Mesenchymal stem cell (in vitro differentiated cells and primary cell): ENCODE results near the gene HRH1. TPM values are rescaled to one million over a fixed set of nuclear protein-coding genes. Genes with fewer than 3 reads are reported as not detected.
"Not testable (repeated sequence)": the region's sequence is repeated elsewhere in the genome, so short reads cannot be mapped to it uniquely, and the experiment has no call there.

ENCODE experiments used
- DNase-seq: peaks from one replicate; pipeline ENCODE4 v3.0.0-alpha.2; 2013
- H2AFZ ChIP-seq: one replicate; pipeline ENCODE4 v1.6.1; 2013; ENCODE audit warnings: low read depth, mild to moderate bottlenecking, control low read depth, inconsistent platforms, low read length, moderate library complexity
- H2AK5ac ChIP-seq: 2 replicates; pipeline ENCODE4 v1.6.1; 2013; ENCODE audit warnings: low read length, moderate library complexity, mild to moderate bottlenecking, inconsistent platforms; ENCODE audit not compliant: severe bottlenecking
- H2BK120ac ChIP-seq: one replicate; pipeline ENCODE4 v1.6.1; 2013; ENCODE audit warnings: low read depth, mild to moderate bottlenecking, inconsistent platforms, low read length, moderate library complexity
- H2BK12ac ChIP-seq, 2 experiments: one replicate each; pipeline ENCODE4 v1.6.1; 2013; ENCODE audit warnings: inconsistent platforms in 2 of 2, low read length in 2 of 2, mild to moderate bottlenecking in 2 of 2, moderate library complexity in 2 of 2, control low read depth in 1 of 2
- H2BK15ac ChIP-seq: one replicate; pipeline ENCODE4 v1.6.1; 2013; ENCODE audit warnings: mild to moderate bottlenecking, low read depth, inconsistent platforms; ENCODE audit not compliant: poor library complexity, severe bottlenecking
- H2BK5ac ChIP-seq: 2 replicates; pipeline ENCODE4 v1.6.1; 2013; ENCODE audit warnings: low read depth, mild to moderate bottlenecking, low read length, control low read depth, inconsistent platforms; ENCODE audit not compliant: poor library complexity, severe bottlenecking
- H3K14ac ChIP-seq, 2 experiments: one replicate each; pipeline ENCODE4 v1.6.1; 2013; ENCODE audit warnings: inconsistent platforms in 2 of 2, low read length in 2 of 2, control low read depth in 1 of 2, mild to moderate bottlenecking in 1 of 2, moderate library complexity in 1 of 2
- H3K18ac ChIP-seq, 2 experiments: one replicate each; pipeline ENCODE4 v1.6.1; 2013; ENCODE audit warnings: inconsistent platforms in 2 of 2, low read length in 2 of 2, control low read depth in 1 of 2, low read depth in 1 of 2, mild to moderate bottlenecking in 1 of 2
- H3K23ac ChIP-seq, 2 experiments: one replicate each; pipeline ENCODE4 v1.6.1; 2013; ENCODE audit warnings: inconsistent platforms in 2 of 2, low read length in 2 of 2, mild to moderate bottlenecking in 2 of 2, moderate library complexity in 2 of 2, control low read depth in 1 of 2
- H3K27ac ChIP-seq: 2 replicates; pipeline ENCODE4 v1.5.1; 2013; ENCODE audit warnings: mild to moderate bottlenecking, moderate library complexity, low read length, control low read depth, inconsistent platforms; ENCODE audit not compliant: poor library complexity, severe bottlenecking
- H3K27me3 ChIP-seq, 2 experiments: 2 replicates each; pipeline versions ENCODE4 v1.6.1 to v1.7.0; 2013; ENCODE audit warnings: low read length in 2 of 2, mild to moderate bottlenecking in 2 of 2, moderate library complexity in 2 of 2, control low read depth in 1 of 2, inconsistent platforms in 1 of 2; ENCODE audit not compliant: control insufficient read depth in 1 of 2, insufficient read depth in 1 of 2
- H3K36me3 ChIP-seq, 2 experiments: 2 replicates each; pipeline versions ENCODE4 v1.6.1 to v1.7.0; 2013; ENCODE audit warnings: low read length in 2 of 2, control low read depth in 1 of 2, inconsistent platforms in 1 of 2, low read depth in 1 of 2, mild to moderate bottlenecking in 1 of 2; ENCODE audit not compliant: insufficient read depth in 2 of 2, control insufficient read depth in 1 of 2
- H3K4ac ChIP-seq, 2 experiments: one replicate each; pipeline ENCODE4 v1.6.1; 2013; ENCODE audit warnings: inconsistent platforms in 2 of 2, low read length in 2 of 2, mild to moderate bottlenecking in 2 of 2, moderate library complexity in 2 of 2, control low read depth in 1 of 2, low read depth in 1 of 2
- H3K4me1 ChIP-seq: 2 replicates; pipeline ENCODE4 v1.6.1; 2013; ENCODE audit warnings: low read depth, low read length, control low read depth; ENCODE audit not compliant: control insufficient read depth, insufficient read depth
- H3K4me2 ChIP-seq: 2 replicates; pipeline ENCODE4 v1.6.1; 2013; ENCODE audit warnings: low read length, mild to moderate bottlenecking, inconsistent platforms; ENCODE audit not compliant: poor library complexity, severe bottlenecking
- H3K4me3 ChIP-seq, 2 experiments: 2 replicates each; pipeline versions ENCODE4 v1.5.1 to v1.7.0; 2013; ENCODE audit warnings: low read length in 2 of 2, mild to moderate bottlenecking in 2 of 2, control low read depth in 1 of 2, low read depth in 1 of 2; ENCODE audit not compliant: insufficient read depth in 1 of 2
- H3K79me1 ChIP-seq: replicated peaks from 2 replicates; pipeline ENCODE4 v1.6.1; 2013; ENCODE audit warnings: mild to moderate bottlenecking, control low read depth, low read length, inconsistent platforms; ENCODE audit not compliant: poor library complexity, severe bottlenecking
- H3K9ac ChIP-seq: 2 replicates; pipeline ENCODE4 v1.7.0; 2013; ENCODE audit warnings: mild to moderate bottlenecking, low read length, moderate library complexity
- H3K9me3 ChIP-seq: 2 replicates; pipeline ENCODE4 v1.7.0; 2013; ENCODE audit warnings: mild to moderate bottlenecking, low read length; ENCODE audit not compliant: control insufficient read depth
- H4K8ac ChIP-seq: one replicate; pipeline ENCODE4 v1.6.1; 2013; ENCODE audit warnings: inconsistent platforms, mild to moderate bottlenecking, low read length, moderate library complexity
- H4K91ac ChIP-seq: one replicate; pipeline ENCODE4 v1.6.1; 2013; ENCODE audit warnings: mild to moderate bottlenecking, low read length, inconsistent platforms
- WGBS: methylation state at CpG from one replicate; pipeline ENCODE4 v1.1.7; 2013; ENCODE audit warnings: mixed read lengths; 5-methylcytosine and 5-hydroxymethylcytosine counted together
- polyA plus RNA-seq, 2 experiments: library from polyadenylated mRNA; stranded (reverse); fragments of 200-250 nt; gene quantifications; one replicate each; pipeline ENCODE4 v1.2.3, GENCODE V29; 2013

The HRH1 gene, protein sequence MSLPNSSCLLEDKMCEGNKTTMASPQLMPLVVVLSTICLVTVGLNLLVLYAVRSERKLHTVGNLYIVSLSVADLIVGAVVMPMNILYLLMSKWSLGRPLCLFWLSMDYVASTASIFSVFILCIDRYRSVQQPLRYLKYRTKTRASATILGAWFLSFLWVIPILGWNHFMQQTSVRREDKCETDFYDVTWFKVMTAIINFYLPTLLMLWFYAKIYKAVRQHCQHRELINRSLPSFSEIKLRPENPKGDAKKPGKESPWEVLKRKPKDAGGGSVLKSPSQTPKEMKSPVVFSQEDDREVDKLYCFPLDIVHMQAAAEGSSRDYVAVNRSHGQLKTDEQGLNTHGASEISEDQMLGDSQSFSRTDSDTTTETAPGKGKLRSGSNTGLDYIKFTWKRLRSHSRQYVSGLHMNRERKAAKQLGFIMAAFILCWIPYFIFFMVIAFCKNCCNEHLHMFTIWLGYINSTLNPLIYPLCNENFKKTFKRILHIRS
- polyA plus RNA-seq (2013, experiment 1 of 2), result 2.7 TPM
- 2.5 TPM for polyA plus RNA-seq (2013, experiment 2 of 2)

DNA sequence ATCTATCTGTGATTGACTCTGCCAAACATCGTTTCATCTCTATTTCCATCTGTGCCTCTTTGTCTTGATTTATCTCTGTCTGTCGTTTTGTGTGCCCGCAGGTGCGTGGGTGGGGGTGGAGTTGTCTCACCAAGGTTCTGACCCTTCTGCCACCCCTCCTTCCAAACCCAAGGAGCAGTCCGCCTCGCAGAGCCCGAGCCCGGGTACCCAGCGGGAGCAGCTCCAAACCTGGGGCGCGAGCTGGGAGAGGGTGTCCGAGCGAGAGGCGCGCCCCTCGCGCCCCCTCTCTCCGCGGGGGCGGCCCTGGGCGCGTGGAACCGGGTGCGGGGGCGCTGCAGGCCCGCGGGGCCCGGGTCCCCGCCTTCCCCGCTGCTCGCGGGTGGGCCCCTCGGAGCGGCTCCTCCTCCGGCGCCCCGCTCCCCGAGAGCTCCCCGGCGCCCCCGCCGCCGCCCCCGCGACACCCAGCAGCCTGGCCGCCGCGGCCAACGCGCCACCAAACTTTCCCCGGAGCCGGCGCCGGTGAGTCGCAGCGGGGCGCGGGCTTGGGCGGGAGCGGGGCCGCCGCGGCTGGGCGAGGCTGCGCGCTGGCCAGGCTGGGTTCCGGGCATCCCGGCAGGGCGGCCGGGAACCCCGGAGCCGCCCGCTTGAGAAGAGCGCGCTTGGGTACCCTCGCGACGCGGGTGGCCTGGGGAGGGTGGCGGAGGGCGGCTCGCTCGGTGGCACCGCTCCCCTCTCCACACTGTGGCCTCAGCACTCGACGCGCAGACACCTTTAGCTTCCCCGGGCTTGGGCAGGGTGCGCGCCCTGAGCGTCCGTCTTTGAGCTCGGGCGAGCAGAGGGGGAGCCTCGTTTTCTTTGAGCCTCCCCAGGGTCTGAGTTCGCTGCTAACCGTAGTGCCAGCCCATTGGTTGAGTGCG lies at the start of gene HRH1:
HRH1 (plus strand) TSS at position 458 of the 917 bp plus-strand sequence. CDS start 104,545 bp downstream, outside the sequence.
- WGBS, result 3% methylated on average over 64 of the region's 98 CpGs
- Histone ChIP-seq H3K4ac (peak within 1 kb of the TSS in 1 of 2 experiments; percentile 40), H4K8ac (peak within 1 kb of the TSS; percentile 47), H4K91ac (no peak within 1 kb of the TSS), H2AFZ (no peak within 1 kb of the TSS), H3K79me1 (peaks cover 12% of the 10 kb centered on the region), H3K36me3 (peaks cover 0 to 3% of the 10 kb centered on the region in 2 experiments), H3K9me3 (no peaks in the 10 kb centered on the region), H3K27me3 (peaks cover 0 to 12% of the 10 kb centered on the region in 2 experiments), H3K4me1 (peaks cover 15% of the 10 kb centered on the region), H3K18ac (peak within 1 kb of the TSS in 1 of 2 experiments; percentile 80), H2BK15ac (peak within 1 kb of the TSS; percentile 16), H2AK5ac (no peak within 1 kb of the TSS), H2BK120ac (peak within 1 kb of the TSS; percentile 15), H3K4me3 (peak within 1 kb of the TSS; percentile 77 to 95), H3K14ac (no peak within 1 kb of the TSS), H2BK12ac (peak within 1 kb of the TSS in 1 of 2 experiments; percentile 21), H3K4me2 (peak within 1 kb of the TSS; percentile 83), H3K23ac (no peak within 1 kb of the TSS), H3K9ac (peak within 1 kb of the TSS; percentile 92), H2BK5ac (no peak within 1 kb of the TSS), H3K27ac (peak within 1 kb of the TSS; percentile 57)
- DNase-seq, result no peak

DNA sequence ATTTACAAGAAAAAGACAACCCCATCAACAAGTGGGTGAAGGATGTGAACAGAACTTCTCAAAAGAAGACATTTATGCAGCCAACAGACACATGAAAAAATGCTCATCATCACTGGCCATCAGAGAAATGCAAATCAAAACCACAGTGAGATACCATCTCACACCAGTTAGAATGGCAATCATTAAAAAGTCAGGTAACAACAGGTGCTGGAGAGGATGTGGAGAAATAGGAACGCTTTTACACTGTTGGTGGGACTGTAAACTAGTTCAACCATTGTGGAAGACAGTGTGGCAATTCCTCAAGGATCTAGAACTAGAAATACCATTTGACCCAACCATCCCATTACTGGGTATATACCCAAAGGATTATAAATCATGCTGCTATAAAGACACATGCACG lies 41.0 kb upstream of the HRH1 start:
- DNase-seq, H2BK5ac ChIP-seq, H3K18ac ChIP-seq, H3K4me2 ChIP-seq, H2AFZ ChIP-seq, H2AK5ac ChIP-seq, H3K4ac ChIP-seq, H3K79me1 ChIP-seq, H3K14ac ChIP-seq, H3K27ac ChIP-seq, H3K4me3 ChIP-seq, H4K8ac ChIP-seq, H3K9me3 ChIP-seq, H3K9ac ChIP-seq, H3K4me1 ChIP-seq, H2BK120ac ChIP-seq, H2BK12ac ChIP-seq, H3K36me3 ChIP-seq, H2BK15ac ChIP-seq, H3K27me3 ChIP-seq, H4K91ac ChIP-seq, H3K23ac ChIP-seq: not testable (repeated sequence)
- WGBS, result no CpG with 5 or more reads among the region's 2 CpGs

DNA sequence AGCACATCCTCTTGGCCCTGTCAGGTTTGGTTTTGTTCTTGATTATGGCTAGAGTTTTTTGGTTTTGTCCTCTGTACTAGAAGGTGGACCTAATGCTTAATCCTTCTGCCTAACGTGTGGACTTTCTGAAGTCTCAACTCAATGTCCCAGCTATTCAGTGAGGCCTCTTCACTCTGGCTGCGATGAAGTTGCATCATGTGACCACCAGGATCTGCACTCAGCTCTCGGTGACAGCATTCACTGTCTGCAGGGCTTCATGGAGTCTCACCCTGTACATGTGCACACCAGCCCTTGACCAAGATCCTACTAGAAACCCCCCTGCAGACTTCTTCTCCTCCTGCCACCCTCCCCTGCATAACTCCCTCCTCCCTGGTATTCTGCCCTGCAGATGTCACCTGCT lies 38.7 kb upstream of the HRH1 start:
- Histone ChIP-seq H3K9me3 (no peaks in the 10 kb centered on the region), H3K9ac (no peak overlapping the region), H3K27ac (no peak overlapping the region), H2BK120ac (no peak overlapping the region), H3K79me1 (no peaks in the 10 kb centered on the region), H3K18ac (no peak overlapping the region), H2BK15ac (no peak overlapping the region), H3K23ac (no peak overlapping the region), H2BK12ac (no peak overlapping the region), H4K8ac (no peak overlapping the region), H2AFZ (no peak overlapping the region), H3K4me1 (peaks cover 13% of the 10 kb centered on the region), H3K14ac (no peak overlapping the region), H4K91ac (no peak overlapping the region), H3K36me3 (peaks cover 0 to 3% of the 10 kb centered on the region in 2 experiments), H3K27me3 (no peaks in the 10 kb centered on the region), H3K4me2 (no peak overlapping the region), H2AK5ac (no peak overlapping the region), H2BK5ac (no peak overlapping the region), H3K4ac (no peak overlapping the region), H3K4me3 (no peak overlapping the region)
- no peak for DNase-seq
- 85% methylated on average over 3 of the region's 3 CpGs for WGBS
